ENCODE data around the gene MCUB. TPM values are rescaled to one million over a fixed set of nuclear protein-coding genes. Genes with fewer than 3 reads are reported as not detected.

The MCUB gene
- total and polyA plus RNA-seq, 2 donors (not counting 3 experiments of a cell fraction or from before 2014, with no cell fraction given), result 32.5 to 53.8 TPM

DNA sequence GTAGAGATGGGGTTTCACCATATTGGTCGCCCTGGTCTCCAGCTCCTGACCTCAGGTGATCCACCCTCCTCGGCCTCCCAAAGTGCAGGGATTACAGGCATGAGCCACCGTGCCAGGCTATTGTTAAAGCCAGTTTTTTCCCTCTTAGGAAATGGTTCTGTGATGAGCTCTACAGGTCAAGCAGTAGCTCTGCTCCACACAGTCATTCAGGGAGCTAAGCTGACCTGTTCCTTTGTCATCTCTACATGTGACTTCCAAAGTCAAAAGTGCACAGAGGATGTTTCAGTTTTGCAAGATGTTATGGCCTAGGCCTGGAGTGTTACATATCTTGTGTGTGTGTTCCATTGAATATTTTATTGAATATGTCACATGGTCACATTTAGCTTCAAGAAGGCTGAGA, 11.4 kb downstream of the MCUB start:
- Histone ChIP-seq H3K36me3 (ENCODE audit: control insufficient read depth in 2 of 2, extremely low read depth in 1 of 2, insufficient read depth in 2 of 2, low read length in 2 of 2) (no peaks in the 10 kb centered on the region), H3K4me1 (ENCODE audit: control insufficient read depth, extremely low read depth, insufficient read depth, low read length) (peaks cover 13% of the 10 kb centered on the region), H4K20me1 (replicated peaks; ENCODE audit: control insufficient read depth, extremely low read depth, insufficient read depth, low read length) (no peaks in the 10 kb centered on the region), H3K79me2 (ENCODE audit: control insufficient read depth, insufficient read depth, low read length) (peaks cover 8% of the 10 kb centered on the region), H3K9ac (replicated peaks; ENCODE audit: extremely low read depth, insufficient read depth, low read length) (no peak overlapping the region), H2AFZ (ENCODE audit: low read depth, low read length) (no peak overlapping the region), H3K4me2 (ENCODE audit: insufficient read depth, low read length) (no peak overlapping the region), H3K9me3 (replicated peaks; ENCODE audit: control insufficient read depth, insufficient read depth, low read length) (no peaks in the 10 kb centered on the region), H3K27me3 (ENCODE audit: control insufficient read depth in 2 of 2, insufficient read depth in 2 of 2, low read length in 2 of 2) (no peaks in the 10 kb centered on the region), H3K4me3 (replicated peaks in 1 of 3; ENCODE audit: insufficient read depth in 1 of 3, low read depth in 1 of 3, low read length in 3 of 3) (no peak overlapping the region), H3K9me1 (replicated peaks; ENCODE audit: control insufficient read depth, extremely low read depth, insufficient read depth, low read length) (no peaks in the 10 kb centered on the region), H3K27ac (ENCODE audit: insufficient read depth, low read depth, low read length) (no peak overlapping the region)
- BruUV-seq (replicated peaks), result no TSS peak
- ChIA-PET CTCF (interaction anchor here (0.8 to 1.7 kb wide), 11 partner anchors 8 to 408 kb away, joined by 3 to 6 read pairs (median 3); partner anchors contain the start of gene SEC24B), POLR2A (no interaction called here)
- DNase-seq (ENCODE audit: low read depth, low spot score) (no peak), FAIRE-seq (no peak)
- intact Hi-C loops (cut with micrococcal nuclease), result loop anchor here (10.0 kb wide), 1 partner anchor 403 kb away; no protein-coding TSS in a partner anchor
- dilution Hi-C loops (cut with MboI; ENCODE audit: extremely low pct_ligation_motif_present, low sequenced_read_pairs), result no loop called here
- TF ChIP-seq FOS (IDR thresholded peaks at IDR 0.05; ENCODE audit: borderline replicate concordance, insufficient read depth, low read length), result no peak
- no peak for TF ChIP-seq POLR2A (IDR thresholded peaks at IDR 0.05; ENCODE audit: low read depth, low read length)
- TF ChIP-seq, protein P1, sequence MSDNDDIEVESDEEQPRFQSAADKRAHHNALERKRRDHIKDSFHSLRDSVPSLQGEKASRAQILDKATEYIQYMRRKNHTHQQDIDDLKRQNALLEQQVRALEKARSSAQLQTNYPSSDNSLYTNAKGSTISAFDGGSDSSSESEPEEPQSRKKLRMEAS (IDR thresholded peaks at IDR 0.05; ENCODE audit: insufficient read depth, insufficient read length), result no peak
- no peak for TF ChIP-seq MYC (IDR thresholded peaks at IDR 0.05; ENCODE audit: low read depth, low read length)
- TF ChIP-seq, protein P2, sequence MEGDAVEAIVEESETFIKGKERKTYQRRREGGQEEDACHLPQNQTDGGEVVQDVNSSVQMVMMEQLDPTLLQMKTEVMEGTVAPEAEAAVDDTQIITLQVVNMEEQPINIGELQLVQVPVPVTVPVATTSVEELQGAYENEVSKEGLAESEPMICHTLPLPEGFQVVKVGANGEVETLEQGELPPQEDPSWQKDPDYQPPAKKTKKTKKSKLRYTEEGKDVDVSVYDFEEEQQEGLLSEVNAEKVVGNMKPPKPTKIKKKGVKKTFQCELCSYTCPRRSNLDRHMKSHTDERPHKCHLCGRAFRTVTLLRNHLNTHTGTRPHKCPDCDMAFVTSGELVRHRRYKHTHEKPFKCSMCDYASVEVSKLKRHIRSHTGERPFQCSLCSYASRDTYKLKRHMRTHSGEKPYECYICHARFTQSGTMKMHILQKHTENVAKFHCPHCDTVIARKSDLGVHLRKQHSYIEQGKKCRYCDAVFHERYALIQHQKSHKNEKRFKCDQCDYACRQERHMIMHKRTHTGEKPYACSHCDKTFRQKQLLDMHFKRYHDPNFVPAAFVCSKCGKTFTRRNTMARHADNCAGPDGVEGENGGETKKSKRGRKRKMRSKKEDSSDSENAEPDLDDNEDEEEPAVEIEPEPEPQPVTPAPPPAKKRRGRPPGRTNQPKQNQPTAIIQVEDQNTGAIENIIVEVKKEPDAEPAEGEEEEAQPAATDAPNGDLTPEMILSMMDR (IDR thresholded peaks at IDR 0.05; ENCODE audit: extremely low read depth in 1 of 2, insufficient read depth in 1 of 2, low read depth in 1 of 2, low read length in 2 of 2), result no peak
- no peak for TF ChIP-seq EZH2 (IDR thresholded peaks at IDR 0.05; ENCODE audit: borderline replicate concordance, low read depth, low read length, severe bottlenecking)
- TF ChIP-seq POLR2AphosphoS5 (IDR thresholded peaks at IDR 0.05; ENCODE audit: insufficient read depth, low read depth, low read length), result no peak
- TF ChIP-seq JUN (IDR thresholded peaks at IDR 0.05; ENCODE audit: borderline replicate concordance, insufficient read depth, insufficient read length, low read depth), result no peak
- no peak for TF ChIP-seq GATA2 (IDR thresholded peaks at IDR 0.05; ENCODE audit: insufficient read depth, insufficient read length, low read depth, low read length)

Measured in endothelial cell of umbilical vein (primary cell).